Smooth muscle cell (in vitro differentiated cells): ENCODE data around the gene EPX. TPM values are rescaled to one million over a fixed set of nuclear protein-coding genes. Genes with fewer than 3 reads are reported as not detected.

ENCODE experiments used
- DNase-seq: peaks from one replicate; lab custom pipeline; 2025; ENCODE audit not compliant: unreplicated experiment; lab: John Stamatoyannopoulos, UW
- H2AFZ ChIP-seq: fragments of 200-600 bp; sonication (generic); 2 replicates; pipeline ENCODE4 v1.6.0; 2016; ENCODE audit warnings: antibody characterized with exemption, low read depth, mild to moderate bottlenecking
- H3F3A ChIP-seq: fragments of 200-600 bp; sonication (generic); 2 replicates; pipeline ENCODE4 v1.6.0; 2017; ENCODE audit warnings: antibody characterized with exemption, low read depth
- H3K27ac ChIP-seq: fragments of 200-600 bp; sonication (generic); 2 replicates; pipeline ENCODE4 v1.5.1; 2016; ENCODE audit warnings: low read depth, mild to moderate bottlenecking
- H3K27me3 ChIP-seq: fragments of 200-600 bp; sonication (generic); 2 replicates; pipeline ENCODE4 v1.6.1; 2016; ENCODE audit warnings: low read depth, mild to moderate bottlenecking
- H3K36me3 ChIP-seq: fragments of 200-600 bp; sonication (generic); 2 replicates; pipeline ENCODE4 v1.5.1; 2016; ENCODE audit warnings: low read depth
- H3K4me1 ChIP-seq: fragments of 200-600 bp; sonication (generic); 2 replicates; pipeline ENCODE4 v1.5.1; 2016; ENCODE audit warnings: low read depth
- H3K4me2 ChIP-seq: fragments of 200-600 bp; sonication (generic); 2 replicates; pipeline ENCODE4 v1.6.0; 2016; ENCODE audit warnings: mild to moderate bottlenecking
- H3K4me3 ChIP-seq: fragments of 200-600 bp; sonication (generic); 2 replicates; pipeline ENCODE4 v1.5.1; 2016; ENCODE audit warnings: mild to moderate bottlenecking
- H3K79me2 ChIP-seq: fragments of 200-600 bp; sonication (generic); 2 replicates; pipeline ENCODE4 v1.6.0; 2016; ENCODE audit warnings: low read depth, mild to moderate bottlenecking
- H3K9ac ChIP-seq: fragments of 200-600 bp; sonication (generic); 2 replicates; pipeline ENCODE4 v1.6.0; 2016; ENCODE audit warnings: low read depth
- H3K9me3 ChIP-seq: fragments of 200-600 bp; sonication (generic); replicated peaks from 2 replicates; pipeline ENCODE4 v1.5.1; 2016; ENCODE audit warnings: low read depth
- H4K20me1 ChIP-seq: fragments of 200-600 bp; sonication (generic); 2 replicates; pipeline ENCODE4 v1.6.0; 2016; ENCODE audit warnings: low read depth
- CTCF ChIP-seq: fragments of 200-600 bp; sonication (generic); IDR thresholded peaks from 2 replicates; pipeline ENCODE4 v1.5.1; 2017; ENCODE audit warnings: borderline replicate concordance, mild to moderate bottlenecking, antibody characterized with exemption; ENCODE audit not compliant: insufficient read depth, poor library complexity, severe bottlenecking
- WGBS: methylation state at CpG from one replicate; pipeline ENCODE4 v1.1.7; 2016; ENCODE audit warnings: low lambda C conversion rate; 5-methylcytosine and 5-hydroxymethylcytosine counted together
- polyA plus RNA-seq: library from polyadenylated mRNA; unstranded; fragments of >200 nt; fragmentation: Nextera tagmentation; extraction: Ambion mirVana; gene quantifications from 2 replicates; pipeline ENCODE4 v1.2.1, GENCODE V29; 2016
- total RNA-seq: library from RNA; depleted of rRNA; stranded (reverse); fragments of >200 nt; gene quantifications from 2 replicates; pipeline ENCODE4 v1.2.3, GENCODE V29; 2014

The EPX gene
- total and polyA plus RNA-seq, 2 experiments from 2014 or later: not detected

- Histone ChIP-seq H3K4me3 (no peak overlapping the region), H3K9me3 (no peaks in the 10 kb centered on the region), H3K27ac (no peak overlapping the region), H4K20me1 (no peaks in the 10 kb centered on the region), H3K4me1 (peaks cover 14% of the 10 kb centered on the region), H3F3A (peaks cover 7% of the 10 kb centered on the region), H3K9ac (no peak overlapping the region), H2AFZ (no peak overlapping the region), H3K36me3 (no peaks in the 10 kb centered on the region), H3K27me3 (no peaks in the 10 kb centered on the region), H3K79me2 (no peaks in the 10 kb centered on the region), H3K4me2 (no peak overlapping the region)
- 75% methylated on average over 1 of the region's 1 CpG for WGBS
- no peak for TF ChIP-seq CTCF
- DNase-seq: no peak
Measured at GRCh38 chr17:58229384-58229783, 36.9 kb downstream of the EPX start.

- Histone ChIP-seq H3K27ac (no peak overlapping the region), H3K4me2 (no peak overlapping the region), H3K4me1 (peaks cover 14% of the 10 kb centered on the region), H3K4me3 (no peak overlapping the region), H3K36me3 (no peaks in the 10 kb centered on the region), H3K79me2 (no peaks in the 10 kb centered on the region), H4K20me1 (no peaks in the 10 kb centered on the region), H3K9me3 (no peaks in the 10 kb centered on the region), H3F3A (peaks cover 7% of the 10 kb centered on the region), H2AFZ (no peak overlapping the region), H3K9ac (no peak overlapping the region), H3K27me3 (no peaks in the 10 kb centered on the region)
- WGBS: 83% methylated on average over 4 of the region's 4 CpGs
- DNase-seq: no peak
- no peak for TF ChIP-seq CTCF
Measured at GRCh38 chr17:58229881-58230280, 37.4 kb downstream of the EPX start.

- peak overlapping the region; percentile 68 for H3K9ac ChIP-seq
Measured at GRCh38 chr17:58231641-58232040, 39.1 kb downstream of the EPX start.

More at GRCh38 chr17:58231641-58232040, 39.1 kb downstream of the EPX start:
- peak overlapping the region; percentile 55 for H3K4me2 ChIP-seq
- TF ChIP-seq CTCF: no peak
- no peaks in the 10 kb centered on the region for H3K79me2 ChIP-seq
- H3K4me3 ChIP-seq: no peak overlapping the region
- WGBS: 15% methylated on average over 2 of the region's 2 CpGs
- H3K36me3 ChIP-seq: no peaks in the 10 kb centered on the region
- no peaks in the 10 kb centered on the region for H3K9me3 ChIP-seq
- peaks cover 3% of the 10 kb centered on the region for H3K27me3 ChIP-seq
- H3F3A ChIP-seq: peaks cover 7% of the 10 kb centered on the region
- no peak overlapping the region for H2AFZ ChIP-seq
- H3K4me1 ChIP-seq: peaks cover 14% of the 10 kb centered on the region
- no peak for DNase-seq
- H4K20me1 ChIP-seq: no peaks in the 10 kb centered on the region
- peak overlapping the region; percentile 92 for H3K27ac ChIP-seq
